Thymus (tissue), 11 donors: ENCODE results near the gene HMSD. TPM values are rescaled to one million over a fixed set of nuclear protein-coding genes. Genes with fewer than 3 reads are reported as not detected.
A peak's percentile ranks its signal among the peaks of the same experiment; 100 is the strongest.
"Not testable (repeated sequence)": the region's sequence is repeated elsewhere in the genome, so short reads cannot be mapped to it uniquely, and the experiment has no call there.

Experiments
- DNase-seq, 9 donors: peaks; one replicate each; pipeline ENCODE4 v3.0.0-alpha.2; 2013; ENCODE audit warnings: low spot score in 9 of 9, low read depth in 6 of 9, missing footprints in 1 of 9
- H3K27ac ChIP-seq, 2 donors: one replicate each; pipeline ENCODE4 v1.5.1; 2013; ENCODE audit warnings: control low read depth in 1 of 2, low read depth in 1 of 2, low read length in 1 of 2, mild to moderate bottlenecking in 1 of 2, moderate library complexity in 1 of 2
- H3K27me3 ChIP-seq, 2 donors: one replicate each; pipeline ENCODE4 v1.5.1; 2013; ENCODE audit warnings: low read length in 1 of 2; ENCODE audit not compliant: control insufficient read depth in 2 of 2, insufficient read depth in 1 of 2
- H3K36me3 ChIP-seq, 2 donors: one replicate each; pipeline ENCODE4 v1.5.1; 2013; ENCODE audit warnings: low read length in 1 of 2, mild to moderate bottlenecking in 1 of 2, moderate library complexity in 1 of 2; ENCODE audit not compliant: control insufficient read depth in 2 of 2, insufficient read depth in 2 of 2
- H3K4me1 ChIP-seq, 2 donors: one replicate each; pipeline ENCODE4 v1.5.1; 2013; ENCODE audit warnings: low read length in 2 of 2; ENCODE audit not compliant: control insufficient read depth in 2 of 2, insufficient read depth in 2 of 2
- H3K4me3 ChIP-seq, 2 donors: one replicate each; pipeline ENCODE4 v1.5.1; 2013; ENCODE audit warnings: low read length in 2 of 2, control low read depth in 1 of 2, mild to moderate bottlenecking in 1 of 2
- H3K9me3 ChIP-seq, 2 donors: one replicate each; pipeline ENCODE4 v1.5.1; 2013; ENCODE audit warnings: low read length in 1 of 2, mild to moderate bottlenecking in 1 of 2; ENCODE audit not compliant: control insufficient read depth in 2 of 2, insufficient read depth in 1 of 2
- WGBS: extraction: QIAGEN DNeasy Blood & Tissue Kit; methylation state at CpG from one replicate; pipeline ENCODE4 v1.1.7; 2013; 5-methylcytosine and 5-hydroxymethylcytosine counted together
- polyA plus RNA-seq: library from polyadenylated mRNA; stranded (reverse); fragments of 200-250 nt; gene quantifications from one replicate; pipeline ENCODE4 v1.2.3, GENCODE V29; 2013
- total RNA-seq: library from RNA; stranded (reverse); fragments of 120-200 nt; gene quantifications from one replicate; pipeline ENCODE4 v1.2.4, GENCODE V29; 2013
- donor health status: healthy.

The HMSD gene
- total and polyA plus RNA-seq, 2 donors: 1.6 to 2.7 TPM

DNA sequence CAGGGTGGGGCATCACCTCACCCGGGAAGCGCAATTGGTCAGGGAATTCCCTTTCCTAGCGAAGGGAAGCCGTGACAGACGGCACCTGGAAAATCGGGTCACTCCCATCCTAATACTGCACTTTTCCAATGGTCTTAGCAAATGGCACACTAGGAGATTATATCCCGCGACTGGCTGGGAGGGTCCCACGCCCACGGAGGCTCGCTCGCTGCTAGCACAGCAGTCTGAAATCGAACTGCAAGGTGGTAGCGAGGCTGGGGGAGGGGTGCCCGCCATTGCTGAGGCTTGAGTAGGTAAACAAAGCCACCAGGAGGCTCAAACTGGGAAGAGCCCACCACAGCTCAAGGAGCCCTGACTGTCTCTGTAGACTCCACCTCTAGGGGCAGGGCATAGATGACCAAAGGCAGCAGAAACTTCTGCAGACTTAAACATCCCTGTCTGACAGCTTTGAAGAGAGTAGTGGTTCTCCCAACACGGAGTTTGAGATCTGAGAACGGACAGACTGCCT lies 8.5 kb upstream of the HMSD start:
- H3K36me3 ChIP-seq, H3K4me1 ChIP-seq, H3K27ac ChIP-seq, H3K9me3 ChIP-seq, DNase-seq, H3K4me3 ChIP-seq: not testable (repeated sequence)
- WGBS: 91% methylated on average over 17 of the region's 17 CpGs
- peaks cover 16 to 24% of the 10 kb centered on the region in 2 donors for H3K27me3 ChIP-seq

DNA sequence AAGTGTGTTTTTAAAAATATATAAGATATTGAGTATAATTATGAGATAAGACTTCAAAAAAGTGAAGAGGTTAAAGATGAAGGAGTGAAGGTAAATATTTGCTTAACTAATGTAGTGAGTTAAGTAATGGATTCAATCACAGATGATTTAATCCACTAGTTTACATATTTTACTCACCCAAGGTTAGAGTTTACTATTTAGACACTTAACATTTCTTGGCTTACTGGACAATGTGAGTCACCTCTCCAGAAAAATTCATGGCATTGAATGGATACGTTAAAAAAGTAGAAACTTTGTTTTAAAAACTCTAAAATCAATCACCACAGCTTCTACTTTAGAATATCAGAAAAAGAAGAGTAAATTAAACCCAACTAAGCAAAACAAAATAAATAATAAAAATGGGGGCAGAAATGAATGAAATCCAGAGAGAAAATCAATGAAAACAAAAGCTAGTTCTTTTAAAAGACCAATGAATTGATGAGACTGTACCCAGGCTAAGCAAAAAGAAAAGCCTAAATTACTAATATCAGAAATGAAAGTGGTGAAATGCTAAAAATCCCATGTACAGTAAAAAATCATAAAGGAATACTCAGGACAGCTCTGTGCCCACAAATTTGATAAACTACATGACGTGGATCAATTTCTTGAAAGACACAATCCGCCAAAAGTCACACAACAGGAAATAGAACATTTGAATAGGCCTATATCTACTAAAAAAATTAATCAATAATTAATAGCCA lies 1.9 kb upstream of the HMSD start:
- H3K9me3 ChIP-seq: no peaks in the 10 kb centered on the region
- H3K36me3 ChIP-seq: no peaks in the 10 kb centered on the region
- peaks cover 0 to 5% of the 10 kb centered on the region in 2 donors for H3K4me1 ChIP-seq
- WGBS: 96% methylated on average over 3 of the region's 3 CpGs
- no peak overlapping the region for H3K27ac ChIP-seq
- H3K4me3 ChIP-seq: no peak overlapping the region
- no peak for DNase-seq
- peaks cover 0 to 9% of the 10 kb centered on the region in 2 donors for H3K27me3 ChIP-seq

DNA sequence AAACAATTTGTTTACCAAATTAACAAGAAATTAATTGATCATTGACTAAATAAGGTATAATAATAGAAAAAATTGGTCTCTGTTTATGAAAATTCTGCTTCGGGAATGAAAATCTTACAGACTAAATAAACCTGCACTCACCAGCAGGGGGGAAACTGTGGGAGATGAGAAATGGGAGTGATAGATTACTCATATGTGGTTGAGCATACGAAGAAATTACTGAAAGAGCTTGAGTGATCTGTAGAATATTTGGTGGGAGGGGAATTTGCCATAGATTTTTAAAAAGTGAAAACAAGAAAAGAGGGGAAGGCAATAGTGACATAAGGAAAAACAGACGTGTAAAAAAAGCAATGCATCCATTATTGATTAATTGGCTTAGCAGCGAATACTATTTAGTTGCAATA lies 2.2 kb downstream of the HMSD start:
- peaks cover 0 to 9% of the 10 kb centered on the region in 2 donors for H3K27me3 ChIP-seq
- no peaks in the 10 kb centered on the region for H3K9me3 ChIP-seq
- H3K27ac ChIP-seq: no peak overlapping the region
- no peak overlapping the region for H3K4me3 ChIP-seq
- no peaks in the 10 kb centered on the region for H3K36me3 ChIP-seq
- DNase-seq: no peak
- 91% methylated on average over 4 of the region's 4 CpGs for WGBS
- peaks cover 0 to 5% of the 10 kb centered on the region in 2 donors for H3K4me1 ChIP-seq

DNA sequence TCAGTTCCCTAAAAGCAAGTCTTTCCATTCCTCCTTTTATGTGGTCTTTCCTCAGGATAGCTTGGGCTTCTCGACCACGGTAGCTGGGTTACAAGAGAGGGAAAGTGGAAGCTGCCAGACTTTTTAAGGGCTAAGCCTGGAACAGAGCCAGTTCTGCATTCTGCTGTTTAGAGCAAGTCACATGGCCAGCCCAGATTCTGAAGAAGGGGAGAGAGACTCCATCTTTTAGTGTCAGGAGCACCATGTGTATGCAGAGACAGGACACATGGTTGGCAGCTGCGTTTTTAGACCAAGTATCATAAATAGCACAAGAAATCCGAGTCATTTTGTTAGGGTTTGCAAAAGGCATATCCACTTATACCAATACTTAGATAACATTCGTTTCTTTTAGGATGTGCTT lies 4.7 kb downstream of the HMSD start:
- no peaks in the 10 kb centered on the region for H3K36me3 ChIP-seq
- peaks cover 0 to 5% of the 10 kb centered on the region in 2 donors for H3K4me1 ChIP-seq
- no peak overlapping the region for H3K27ac ChIP-seq
- WGBS: 65% methylated on average over 5 of the region's 5 CpGs
- no peaks in the 10 kb centered on the region for H3K9me3 ChIP-seq
- no peak overlapping the region for H3K4me3 ChIP-seq
- DNase-seq: no peak
- H3K27me3 ChIP-seq: peaks cover 0 to 8% of the 10 kb centered on the region in 2 donors

DNA sequence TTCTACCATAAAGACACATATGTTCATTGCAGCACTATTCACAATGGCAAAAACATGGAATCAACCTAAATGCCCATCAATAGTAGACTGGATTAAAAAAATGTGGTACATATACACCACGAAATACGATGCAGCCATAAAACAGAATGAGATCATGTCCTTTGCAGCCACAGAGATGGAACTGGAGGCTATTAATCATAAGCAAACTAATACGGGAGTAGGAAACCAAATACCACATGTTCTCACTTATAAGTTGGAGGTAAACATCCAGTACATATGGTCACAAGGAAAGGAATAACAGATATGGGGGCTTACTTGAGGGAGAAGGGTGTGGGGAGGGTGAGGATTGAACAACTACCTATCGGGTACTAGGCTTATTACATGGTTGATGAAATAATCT lies 7.7 kb downstream of the HMSD start:
- no peaks in the 10 kb centered on the region for H3K4me1 ChIP-seq
- no peak overlapping the region for H3K27ac ChIP-seq
- DNase-seq: no peak
- H3K27me3 ChIP-seq: no peaks in the 10 kb centered on the region
- H3K4me3 ChIP-seq: no peak overlapping the region
- H3K9me3 ChIP-seq: no peaks in the 10 kb centered on the region
- no peaks in the 10 kb centered on the region for H3K36me3 ChIP-seq
- 62% methylated on average over 4 of the region's 4 CpGs for whole genome bisulfite sequencing

DNA sequence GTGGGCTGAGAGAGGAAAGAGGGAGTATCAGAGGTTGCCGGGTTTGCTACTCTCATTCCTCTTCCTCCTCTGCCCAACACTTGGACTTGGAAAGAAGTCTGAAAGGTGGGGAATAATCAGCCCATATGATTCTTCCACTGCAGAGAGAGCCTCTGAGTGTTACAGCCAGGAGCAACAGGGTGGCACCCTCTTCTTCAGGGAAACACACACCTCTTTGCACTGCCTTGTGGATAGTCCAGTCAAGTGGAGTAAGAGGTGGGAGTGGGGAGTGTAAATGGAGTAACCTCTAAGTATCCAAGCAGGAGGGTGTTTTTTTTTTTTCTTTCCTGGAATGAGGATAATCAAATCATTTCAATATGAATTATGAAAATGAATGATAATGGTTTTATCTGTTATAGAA lies 11.8 kb downstream of the HMSD start:
- no peak for DNase-seq
- WGBS: 91% methylated on average over 1 of the region's 1 CpG
- H3K27ac ChIP-seq: no peak overlapping the region
- H3K4me1 ChIP-seq: no peaks in the 10 kb centered on the region
- no peaks in the 10 kb centered on the region for H3K27me3 ChIP-seq
- H3K4me3 ChIP-seq: no peak overlapping the region
- no peaks in the 10 kb centered on the region for H3K36me3 ChIP-seq
- H3K9me3 ChIP-seq: no peaks in the 10 kb centered on the region

DNA sequence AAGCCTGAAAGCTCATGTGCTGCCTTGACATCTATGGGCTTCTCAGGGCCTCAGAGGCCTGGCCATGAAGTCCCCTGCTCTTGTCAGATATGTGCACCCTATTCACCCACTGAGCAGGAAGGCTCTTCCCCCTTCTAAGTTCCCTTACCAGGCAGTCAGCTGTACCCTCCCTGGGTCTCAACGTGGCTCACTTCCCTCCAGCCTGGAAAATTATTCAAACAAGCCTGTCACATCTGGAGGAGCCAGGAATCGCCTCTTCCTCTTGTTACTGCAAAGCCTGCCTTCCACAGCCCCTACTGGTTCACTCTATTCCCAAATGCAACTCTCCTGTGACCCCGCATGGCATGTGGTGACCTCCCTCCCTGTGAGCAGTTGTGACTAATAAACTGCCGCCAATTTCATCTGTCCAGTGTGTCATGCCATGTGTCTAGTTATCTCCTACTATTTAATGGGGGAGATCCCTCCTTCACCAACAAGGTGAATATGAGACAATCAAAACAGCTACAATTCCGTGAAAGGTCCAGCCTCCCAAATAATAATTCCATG lies 12.4 kb downstream of the HMSD start:
- H3K36me3 ChIP-seq: no peaks in the 10 kb centered on the region
- H3K27me3 ChIP-seq: no peaks in the 10 kb centered on the region
- H3K27ac ChIP-seq: no peak overlapping the region
- no peaks in the 10 kb centered on the region for H3K9me3 ChIP-seq
- DNase-seq: no peak
- WGBS: 77% methylated on average over 5 of the region's 5 CpGs
- H3K4me3 ChIP-seq: no peak overlapping the region
- H3K4me1 ChIP-seq: no peaks in the 10 kb centered on the region

DNA sequence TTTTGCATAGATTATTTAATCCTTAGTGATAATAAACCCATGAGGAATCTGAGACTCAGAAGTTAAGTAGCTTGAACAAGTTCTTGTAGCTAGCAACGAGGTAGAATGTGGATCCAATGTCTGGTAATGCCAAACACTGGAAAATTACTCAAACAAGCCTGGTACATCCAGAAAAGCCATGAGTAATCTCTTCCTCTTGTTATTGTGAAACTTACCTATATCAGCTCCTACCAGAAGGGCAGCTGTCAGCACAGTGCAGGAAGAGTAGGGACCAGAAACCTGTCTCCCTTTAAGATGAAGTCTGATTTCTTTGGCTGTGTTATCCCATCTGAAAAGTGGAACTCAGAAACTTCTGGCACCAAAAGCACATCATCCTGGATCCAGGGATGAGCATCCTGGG lies 13.0 kb downstream of the HMSD start:
- no peaks in the 10 kb centered on the region for H3K27me3 ChIP-seq

DNA sequence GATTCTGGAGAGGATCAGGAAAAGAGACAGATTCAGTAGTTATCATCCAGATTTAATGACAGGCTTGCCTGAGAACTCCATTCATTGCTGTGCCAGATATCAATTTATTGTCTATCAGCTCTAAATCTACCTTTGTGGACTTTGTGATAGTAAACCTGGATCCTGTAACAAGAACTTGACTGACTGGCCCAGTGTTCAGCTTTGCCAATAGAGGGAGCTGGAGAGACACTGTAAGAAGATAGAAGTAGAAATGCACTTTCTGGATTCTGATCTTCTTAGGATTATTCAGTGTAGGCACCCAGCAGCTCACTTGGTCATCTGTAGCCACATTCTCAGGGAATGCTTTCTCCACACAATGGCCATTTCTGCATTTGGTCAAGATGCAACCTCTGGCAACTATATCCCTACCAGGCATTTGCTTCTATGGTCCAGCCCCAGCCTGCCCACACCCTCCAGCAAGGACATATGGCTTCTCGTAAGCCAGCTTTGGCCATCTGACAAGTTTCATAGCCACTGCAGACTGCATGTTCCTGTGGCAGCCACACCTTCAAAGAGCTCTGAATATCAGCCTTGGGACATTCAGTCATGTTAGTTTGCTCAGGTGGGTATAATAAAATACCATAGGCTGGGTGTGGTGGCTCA lies 14.6 kb downstream of the HMSD start:
- whole genome bisulfite sequencing: 100% methylated on average over 1 of the region's 1 CpG
- H3K27me3 ChIP-seq: peaks cover 0 to 5% of the 10 kb centered on the region in 2 donors
- H3K27ac ChIP-seq: no peak overlapping the region
- no peaks in the 10 kb centered on the region for H3K36me3 ChIP-seq
- H3K4me1 ChIP-seq: no peaks in the 10 kb centered on the region
- no peak overlapping the region for H3K4me3 ChIP-seq
- no peaks in the 10 kb centered on the region for H3K9me3 ChIP-seq
- peak in 5 of 9 donors; percentile 18 to 65 (median 34) for DNase-seq

More for the DNA sequence above, 13.0 kb downstream of the HMSD start:
- 62% methylated on average over 1 of the region's 1 CpG for WGBS
- H3K4me1 ChIP-seq: no peaks in the 10 kb centered on the region
- DNase-seq: no peak
- no peak overlapping the region for H3K4me3 ChIP-seq
- no peaks in the 10 kb centered on the region for H3K9me3 ChIP-seq
- no peaks in the 10 kb centered on the region for H3K36me3 ChIP-seq
- H3K27ac ChIP-seq: no peak overlapping the region
